ENCODE measurements around the gene BCAS3. TPM values are rescaled to one million over a fixed set of nuclear protein-coding genes. Genes with fewer than 3 reads are reported as not detected.

BCAS3 gene
- total RNA-seq, 4 donors from 2014 or later = 42.1 to 84.7 (median 54.1) TPM

DNA sequence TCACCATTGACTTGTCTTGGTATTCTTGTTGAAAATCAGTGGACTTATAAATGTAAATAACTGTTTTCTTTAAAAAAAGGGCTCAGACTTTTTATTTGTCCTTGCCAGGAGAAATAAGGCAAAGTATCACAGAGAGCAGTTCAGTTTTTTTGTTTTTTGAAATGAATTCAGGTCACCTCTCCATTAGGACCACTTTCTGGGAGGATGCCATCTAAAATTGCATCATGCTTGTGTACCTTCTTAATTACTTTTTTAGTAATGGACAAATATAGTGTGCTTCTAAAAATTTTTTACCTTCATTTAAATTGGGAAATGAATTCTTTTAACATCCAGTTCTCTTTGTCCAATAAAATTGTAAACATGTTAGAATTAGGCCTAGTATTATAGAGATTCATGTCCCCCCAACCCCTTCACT is 210.0 kb downstream of the BCAS3 start:
- DNase-seq (ENCODE audit: low spot score in 2 of 2) = no peak
- intact Hi-C loops (cut with DNase I; ENCODE audit: low total_unique reads) = no loop called here
- no peak overlapping the region for H3K4me3 ChIP-seq (ENCODE audit: low read depth, poor library complexity, severe bottlenecking)
- no peak for TF ChIP-seq POLR2A (IDR thresholded peaks at IDR 0.05)
- TF ChIP-seq, protein P1, sequence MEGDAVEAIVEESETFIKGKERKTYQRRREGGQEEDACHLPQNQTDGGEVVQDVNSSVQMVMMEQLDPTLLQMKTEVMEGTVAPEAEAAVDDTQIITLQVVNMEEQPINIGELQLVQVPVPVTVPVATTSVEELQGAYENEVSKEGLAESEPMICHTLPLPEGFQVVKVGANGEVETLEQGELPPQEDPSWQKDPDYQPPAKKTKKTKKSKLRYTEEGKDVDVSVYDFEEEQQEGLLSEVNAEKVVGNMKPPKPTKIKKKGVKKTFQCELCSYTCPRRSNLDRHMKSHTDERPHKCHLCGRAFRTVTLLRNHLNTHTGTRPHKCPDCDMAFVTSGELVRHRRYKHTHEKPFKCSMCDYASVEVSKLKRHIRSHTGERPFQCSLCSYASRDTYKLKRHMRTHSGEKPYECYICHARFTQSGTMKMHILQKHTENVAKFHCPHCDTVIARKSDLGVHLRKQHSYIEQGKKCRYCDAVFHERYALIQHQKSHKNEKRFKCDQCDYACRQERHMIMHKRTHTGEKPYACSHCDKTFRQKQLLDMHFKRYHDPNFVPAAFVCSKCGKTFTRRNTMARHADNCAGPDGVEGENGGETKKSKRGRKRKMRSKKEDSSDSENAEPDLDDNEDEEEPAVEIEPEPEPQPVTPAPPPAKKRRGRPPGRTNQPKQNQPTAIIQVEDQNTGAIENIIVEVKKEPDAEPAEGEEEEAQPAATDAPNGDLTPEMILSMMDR (IDR thresholded peaks at IDR 0.05) = no peak

DNA sequence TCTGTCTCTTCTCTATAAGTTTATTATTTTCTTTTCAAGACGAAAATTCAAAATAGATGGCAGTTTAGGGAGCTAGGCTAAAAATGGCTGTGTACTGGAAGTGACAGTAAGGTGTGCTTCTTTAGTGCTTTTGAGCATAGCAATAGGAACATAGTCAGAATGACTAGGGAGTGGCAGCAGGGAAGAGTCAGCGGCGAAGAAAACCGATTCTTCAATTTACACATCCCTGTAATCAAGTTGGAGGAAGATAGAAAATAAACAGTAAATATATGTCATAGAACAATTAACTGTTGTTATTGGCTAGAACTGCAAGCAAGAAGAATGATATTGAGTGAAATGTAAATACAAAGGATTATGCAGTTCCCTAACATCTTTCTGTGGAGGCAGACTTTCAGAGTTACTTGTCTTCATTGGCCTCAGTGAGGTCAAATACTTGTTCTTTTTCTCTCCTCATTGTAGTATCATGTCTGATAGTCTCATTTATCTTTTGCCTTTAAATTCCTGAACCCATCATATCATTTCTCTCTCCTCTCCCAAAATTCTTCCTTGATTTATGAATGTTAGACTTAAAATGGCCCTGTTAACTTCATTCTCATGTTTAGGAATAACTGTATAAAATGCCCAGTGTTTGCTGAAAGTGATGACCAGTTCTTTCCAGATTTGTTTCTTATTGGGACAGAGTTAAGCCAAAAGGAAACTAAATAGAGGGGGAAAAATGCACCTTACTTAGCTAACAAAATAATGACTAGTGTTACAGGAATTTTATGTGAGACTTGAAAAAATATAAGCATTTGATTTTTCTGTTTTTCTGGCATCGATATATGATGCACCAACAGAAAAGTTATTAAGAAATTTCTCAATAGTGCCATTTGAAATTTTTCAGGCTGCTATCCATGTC is 211.4 kb downstream of the BCAS3 start:
- no peak for TF ChIP-seq POLR2A (IDR thresholded peaks at IDR 0.05)
- TF ChIP-seq, protein P1 (IDR thresholded peaks at IDR 0.05) = no peak
- DNase-seq (ENCODE audit: low spot score in 2 of 2) = no peak
- no peak overlapping the region for H3K4me3 ChIP-seq (ENCODE audit: low read depth, poor library complexity, severe bottlenecking)
- intact Hi-C loops (cut with DNase I; ENCODE audit: low total_unique reads) = no loop called here
- 89 to 91% methylated on average over 5 of the region's 5 CpGs for WGBS, 2 donors

DNA sequence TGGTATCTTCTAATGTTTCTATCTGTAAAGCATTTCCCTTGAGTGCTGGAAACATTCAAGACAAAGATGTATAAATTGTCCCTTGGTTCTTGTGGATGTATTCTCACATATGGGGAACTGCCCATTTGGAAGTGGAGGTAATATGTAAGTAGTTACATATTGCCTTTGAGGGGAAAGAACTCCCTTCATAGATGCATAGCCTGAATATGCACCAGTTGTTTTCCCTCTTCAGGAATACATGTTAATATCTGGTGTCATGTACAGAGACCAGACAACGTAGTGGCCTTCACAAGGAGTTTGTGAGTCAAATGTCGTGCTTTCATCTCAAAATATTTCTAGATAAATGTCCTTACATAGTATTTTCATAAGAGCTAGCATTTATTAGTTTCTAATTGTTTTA is 213.5 kb downstream of the BCAS3 start:
- WGBS, 2 donors = 93 to 95% methylated on average over 2 of the region's 2 CpGs
- no peak for TF ChIP-seq POLR2A (IDR thresholded peaks at IDR 0.05)
- TF ChIP-seq, protein P1 (IDR thresholded peaks at IDR 0.05) = no peak
- DNase-seq (ENCODE audit: low spot score in 2 of 2) = no peak
- intact Hi-C loops (cut with DNase I; ENCODE audit: low total_unique reads) = no loop called here
- H3K4me3 ChIP-seq (ENCODE audit: low read depth, poor library complexity, severe bottlenecking) = no peak overlapping the region

DNA sequence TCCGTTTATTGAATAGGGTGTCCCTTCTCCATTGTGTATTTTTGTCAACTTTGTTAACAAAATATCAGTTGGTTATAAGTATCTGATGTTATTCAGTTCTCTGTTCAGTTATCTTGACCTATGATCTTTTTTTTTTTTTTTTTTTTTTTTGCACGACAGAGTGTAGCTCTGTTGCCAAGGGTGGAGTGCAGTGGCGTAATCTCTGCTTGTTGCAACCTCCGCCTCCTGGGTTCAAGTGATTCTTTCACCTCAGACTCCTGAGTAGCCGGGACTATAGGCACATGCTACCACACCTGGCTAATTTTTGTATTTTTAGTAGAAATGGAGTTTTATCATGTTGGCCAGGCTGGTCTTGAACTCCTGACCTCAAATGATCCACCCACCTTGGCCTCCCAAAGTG is 215.8 kb downstream of the BCAS3 start:
- intact Hi-C loops (cut with DNase I; ENCODE audit: low total_unique reads) = no loop called here
- WGBS, 2 donors = 86 to 88% methylated on average over 5 of the region's 5 CpGs
- TF ChIP-seq POLR2A (IDR thresholded peaks at IDR 0.05) = no peak
- TF ChIP-seq, protein P1 (IDR thresholded peaks at IDR 0.05) = no peak
- DNase-seq (ENCODE audit: low spot score in 2 of 2) = no peak
- H3K4me3 ChIP-seq (ENCODE audit: low read depth, poor library complexity, severe bottlenecking) = no peak overlapping the region

DNA sequence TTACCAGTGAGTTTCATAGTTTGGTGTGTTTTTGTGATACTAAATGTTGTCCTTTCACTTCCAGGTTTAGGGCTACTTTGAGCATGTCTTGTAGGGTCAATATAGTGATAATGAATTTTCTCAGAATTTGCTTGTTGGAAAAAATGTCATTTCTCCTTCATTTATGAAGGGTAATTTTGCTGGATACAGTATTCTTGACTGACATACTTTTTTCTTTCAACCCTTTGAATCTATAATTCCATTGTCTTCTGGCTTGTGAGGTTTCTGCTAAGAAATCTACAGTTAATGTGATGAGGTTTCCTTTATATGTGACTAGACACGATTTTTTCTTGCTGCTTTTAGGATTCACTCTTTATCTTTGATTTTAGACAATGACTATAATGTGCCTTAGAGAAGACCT is 219.3 kb downstream of the BCAS3 start:
- intact Hi-C loops (cut with DNase I; ENCODE audit: low total_unique reads) = no loop called here
- TF ChIP-seq, protein P1 (IDR thresholded peaks at IDR 0.05) = no peak
- no peak for TF ChIP-seq POLR2A (IDR thresholded peaks at IDR 0.05)
- H3K4me3 ChIP-seq (ENCODE audit: low read depth, poor library complexity, severe bottlenecking) = no peak overlapping the region
- DNase-seq (ENCODE audit: low spot score in 2 of 2) = no peak
- 93 to 100% methylated on average over 1 of the region's 1 CpG for WGBS, 2 donors

Data from lower leg skin (tissue), 4 donors.